PFSK-1 (cell line): ENCODE data around the gene PARD3B.

Source experiments
- FOXP2 ChIP-seq: optimal IDR thresholded peaks from 2 replicates; pipeline ENCODE3; 2011; ENCODE audit warnings: borderline replicate concordance, control low read depth, inconsistent platforms; ENCODE audit not compliant: insufficient read depth; ENCODE audit errors: extremely low read length, extremely low read depth
- POLR2AphosphoS5 ChIP-seq: IDR thresholded peaks from 2 replicates; pipeline ENCODE4 v1.6.1; 2012; ENCODE audit warnings: low read depth, mild to moderate bottlenecking, control low read depth, low read length, moderate library complexity
- REST ChIP-seq, 2 experiments: IDR thresholded peaks; 2 replicates each; pipeline versions ENCODE4 v1.6.1 to v1.8.0; 2011 to 2012; ENCODE audit warnings: low read depth in 2 of 2, low read length in 2 of 2, control low read depth in 1 of 2, inconsistent platforms in 1 of 2, mild to moderate bottlenecking in 1 of 2, moderate library complexity in 1 of 2; ENCODE audit not compliant: insufficient read depth in 1 of 2
- SIN3A ChIP-seq: IDR thresholded peaks from 2 replicates; pipeline ENCODE4 v1.6.1; 2012; ENCODE audit warnings: mild to moderate bottlenecking, low read length, moderate library complexity, borderline replicate concordance; ENCODE audit not compliant: insufficient read depth
- TAF1 ChIP-seq: IDR thresholded peaks from 2 replicates; pipeline ENCODE4 v1.6.1; 2012; ENCODE audit warnings: low read length, control low read depth, borderline replicate concordance; ENCODE audit not compliant: insufficient read depth

PARD3B gene

GRCh38 chr2:205367331-205367935, 822.2 kb downstream of the PARD3B start:
- no peak for TF ChIP-seq FOXP2
- no peak for TF ChIP-seq SIN3A
- no peak for TF ChIP-seq POLR2AphosphoS5
- TF ChIP-seq TAF1, result no peak
- TF ChIP-seq REST (IDR thresholded peaks at IDR 0.05; ENCODE audit: insufficient read depth in 1 of 2, low read depth in 2 of 2, low read length in 2 of 2), result no peak

- no peak for TF ChIP-seq REST (IDR thresholded peaks at IDR 0.05; ENCODE audit: insufficient read depth in 1 of 2, low read depth in 2 of 2, low read length in 2 of 2)
- no peak for TF ChIP-seq FOXP2
- no peak for TF ChIP-seq POLR2AphosphoS5
Observed at GRCh38 chr2:205369813-205370212, 824.5 kb downstream of the PARD3B start.

- TF ChIP-seq REST (IDR thresholded peaks at IDR 0.05; ENCODE audit: insufficient read depth in 1 of 2, low read depth in 2 of 2, low read length in 2 of 2) (no peak), POLR2AphosphoS5 (no peak), TAF1 (no peak), SIN3A (no peak), FOXP2 (no peak)
Observed at GRCh38 chr2:205370726-205371125, 825.5 kb downstream of the PARD3B start.

DNA sequence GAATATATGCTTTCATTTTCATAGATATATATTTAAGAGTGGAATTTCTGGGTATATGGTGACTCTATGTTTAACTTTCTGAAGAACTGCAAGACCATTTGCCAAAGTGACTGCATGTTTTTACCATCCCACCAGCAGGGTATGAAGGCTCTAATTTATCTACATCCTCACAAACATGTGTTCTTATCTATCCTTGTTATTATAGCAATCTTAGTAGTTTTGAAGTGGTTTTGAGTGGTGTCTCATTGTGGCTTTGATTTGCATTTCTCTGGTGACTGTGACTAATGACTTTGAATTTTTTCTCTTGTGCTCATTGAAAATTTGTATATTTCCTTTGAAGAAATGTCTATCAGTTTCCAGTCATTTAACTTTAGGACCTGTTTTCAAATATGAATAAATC, 826.9 kb downstream of the PARD3B start:
- TF ChIP-seq SIN3A (no peak), REST (IDR thresholded peaks at IDR 0.05; ENCODE audit: insufficient read depth in 1 of 2, low read depth in 2 of 2, low read length in 2 of 2) (no peak), FOXP2 (no peak), TAF1 (no peak), POLR2AphosphoS5 (no peak)
